Left lobe of liver (tissue), 2 donors: ENCODE measurements around the gene APBB1. TPM values are rescaled to one million over a fixed set of nuclear protein-coding genes. Genes with fewer than 3 reads are reported as not detected.

Experiments used
- ATAC-seq: fragments of 200-7000 bp; cut with Tn5 transposase; one replicate; pipeline ENCODE4 v1.9.1; 2020; ENCODE audit warnings: mild to moderate bottlenecking, moderate library complexity
- DNase-seq: peaks from one replicate; pipeline ENCODE4 v3.0.0-alpha.2; 2020; ENCODE audit warnings: low spot score
- total RNA-seq: library from RNA; stranded (reverse); gene quantifications from one replicate; pipeline ENCODE4 v1.2.1, GENCODE V29; 2021
- donor health status: DM: no; HTN: no; CAD: no; lungs with moderate emphysema.
- donor health status: DM: no; HTN: yes; CAD: no.

The APBB1 gene
- total RNA-seq, 1 donor from 2014 or later = 3.6 TPM

- ATAC-seq (no peak), DNase-seq (no peak)
Observed at GRCh38 chr11:6418557-6419008, 311 bp downstream of the APBB1 start.

- ATAC-seq = peak; percentile 10
- DNase-seq = no peak
Observed at GRCh38 chr11:6417907-6418556, 862 bp downstream of the APBB1 start.

GRCh38 chr11:6415797-6416196 lies 3.1 kb downstream of the APBB1 start:
- DNase-seq = no peak
- ATAC-seq = no peak

- no peak for ATAC-seq
- DNase-seq = no peak
Observed at GRCh38 chr11:6414874-6415328, 4.0 kb downstream of the APBB1 start.

- DNase-seq (no peak), ATAC-seq (no peak)
Observed at GRCh38 chr11:6413791-6414201, 5.1 kb downstream of the APBB1 start.

- ATAC-seq (no peak), DNase-seq (no peak)
Observed at GRCh38 chr11:6411594-6412031, 7.3 kb downstream of the APBB1 start.

GRCh38 chr11:6410695-6411430 lies 8.0 kb downstream of the APBB1 start:
- ATAC-seq = no peak
- no peak for DNase-seq

- DNase-seq (no peak), ATAC-seq (peak; percentile 41)
Observed at GRCh38 chr11:6406370-6406769, 12.5 kb downstream of the APBB1 start.

- no peak for DNase-seq
- ATAC-seq = no peak
Observed at GRCh38 chr11:6405846-6406245, 13.0 kb downstream of the APBB1 start.

GRCh38 chr11:6405052-6405667 lies 13.7 kb downstream of the APBB1 start:
- ATAC-seq = no peak
- DNase-seq = no peak

- DNase-seq = no peak
Observed at GRCh38 chr11:6404342-6405051, 14.4 kb downstream of the APBB1 start.

GRCh38 chr11:6403539-6403938 lies 15.4 kb downstream of the APBB1 start:
- ATAC-seq = no peak
- no peak for DNase-seq

More at GRCh38 chr11:6404342-6405051, 14.4 kb downstream of the APBB1 start:
- no peak for ATAC-seq

- DNase-seq = no peak
- ATAC-seq = no peak
Observed at GRCh38 chr11:6402561-6402981, 16.3 kb downstream of the APBB1 start.

GRCh38 chr11:6402061-6402470 lies 16.8 kb downstream of the APBB1 start:
- ATAC-seq = no peak

GRCh38 chr11:6401464-6401863 lies 17.4 kb downstream of the APBB1 start:
- DNase-seq = no peak
- ATAC-seq = no peak

More at GRCh38 chr11:6402061-6402470, 16.8 kb downstream of the APBB1 start:
- DNase-seq = no peak

GRCh38 chr11:6400431-6401345 lies 18.2 kb downstream of the APBB1 start:
- DNase-seq (no peak), ATAC-seq (no peak)

GRCh38 chr11:6397636-6398035 lies 21.3 kb downstream of the APBB1 start:
- DNase-seq (no peak), ATAC-seq (no peak)

- ATAC-seq (no peak), DNase-seq (no peak)
Observed at GRCh38 chr11:6397156-6397555, 21.7 kb downstream of the APBB1 start.

- no peak for ATAC-seq
- no peak for DNase-seq
Observed at GRCh38 chr11:6395470-6396060, 23.3 kb downstream of the APBB1 start.
